Peyer's patch (tissue), 4 donors: Measurements from ENCODE around the gene ASAP3. TPM values are rescaled to one million over a fixed set of nuclear protein-coding genes. Genes with fewer than 3 reads are reported as not detected.
"Not testable (repeated sequence)": the region's sequence is repeated elsewhere in the genome, so short reads cannot be mapped to it uniquely, and the experiment has no call there.

Source experiments
- DNase-seq, 3 donors: peaks; one replicate each; pipeline ENCODE4 v3.0.0-alpha.2; 2017 to 2019
- H3K27ac ChIP-seq, 4 donors: fragments of 200-600 bp; sonication (generic); one replicate each; pipeline ENCODE4 v1.5.1; 2016 to 2019
- H3K27me3 ChIP-seq, 2 donors: fragments of 200-600 bp; sonication (generic); one replicate each; pipeline ENCODE4 v1.5.1; 2019
- H3K36me3 ChIP-seq, 3 donors: fragments of 200-600 bp; sonication (generic); one replicate each; pipeline ENCODE4 v1.5.1; 2016 to 2019
- H3K4me1 ChIP-seq, 4 donors: fragments of 200-600 bp; sonication (generic); one replicate each; pipeline ENCODE4 v1.5.1; 2016 to 2019
- H3K4me3 ChIP-seq, 4 donors: fragments of 200-600 bp; sonication (generic); 1 replicate in 3 of 4; 2 replicates in 1 of 4; pipeline ENCODE4 v1.5.1; 2016 to 2019; ENCODE audit warnings: mild to moderate bottlenecking in 1 of 4
- H3K9me3 ChIP-seq, 4 donors: fragments of 200-600 bp; sonication (generic); one replicate each; pipeline ENCODE4 v1.5.1; 2016 to 2019; ENCODE audit warnings: mild to moderate bottlenecking in 1 of 4
- CTCF ChIP-seq, 6 experiments: fragments of 450-650 bp in 4 of 6; fragments of 200-600 bp in 2 of 6; sonication (generic) in 1 of 6; IDR thresholded peaks; one replicate each; pipeline ENCODE4 v1.5.1; 2017 to 2019; ENCODE audit warnings: antibody characterized with exemption in 6 of 6, mild to moderate bottlenecking in 3 of 6, moderate library complexity in 1 of 6
- POLR2A ChIP-seq, 2 donors: fragments of 450-650 bp; IDR thresholded peaks; one replicate each; pipeline ENCODE4 v1.5.1; 2017; ENCODE audit warnings: antibody characterized with exemption in 2 of 2, mild to moderate bottlenecking in 2 of 2, moderate library complexity in 2 of 2
- total RNA-seq, 4 donors: library from RNA; depleted of rRNA; stranded (reverse); fragments of >200 nt; gene quantifications; one replicate each; pipeline ENCODE4 v1.1.0, GENCODE V29; 2016

The ASAP3 gene
- total RNA-seq, 4 donors from 2014 or later, result 11.2 to 33.5 (median 25.8) TPM

DNA sequence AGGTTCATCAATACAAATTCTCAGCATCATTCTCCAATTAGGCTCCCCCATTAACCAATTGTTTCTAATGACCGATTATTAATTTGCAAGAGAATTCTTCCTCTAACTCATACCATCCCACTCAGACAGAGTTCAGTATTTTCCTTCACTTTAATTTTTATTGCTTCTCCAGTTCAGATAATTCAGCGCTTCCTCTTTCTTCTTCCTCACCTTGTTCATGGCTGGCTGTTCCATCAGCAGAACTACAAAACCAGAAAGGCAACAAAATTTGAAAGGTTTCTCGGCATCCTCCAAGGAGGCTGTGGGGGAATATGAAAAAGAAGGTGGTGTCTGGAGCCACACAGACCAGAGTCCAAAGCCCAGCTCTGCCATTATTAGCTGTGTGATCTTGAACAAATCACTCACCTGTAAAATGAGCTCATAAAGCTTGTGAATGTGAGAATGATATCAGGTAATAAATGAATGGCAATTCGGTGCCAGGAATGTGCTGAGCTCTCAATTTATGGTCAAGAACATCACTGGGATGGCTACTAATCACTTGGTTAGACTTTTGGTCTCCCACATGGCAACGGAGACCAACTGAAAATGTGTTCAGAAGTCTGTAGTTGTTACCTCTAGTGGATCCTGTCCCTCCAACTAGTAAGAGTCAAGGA, 102.6 kb downstream of the ASAP3 start:
- Histone ChIP-seq H3K9me3 (no peaks in the 10 kb centered on the region), H3K27me3 (no peaks in the 10 kb centered on the region), H3K27ac (peak overlapping the region in 2 of 4 donors; percentile 49 to 53), H3K4me3 (no peak overlapping the region), H3K4me1 (peaks cover 0 to 35% (median 0%) of the 10 kb centered on the region in 4 donors), H3K36me3 (no peaks in the 10 kb centered on the region)
- peak in 1 of 3 donors; percentile 70 for DNase-seq
- peak in 1 of 2 donors; percentile 22 for TF ChIP-seq POLR2A (IDR thresholded peaks at IDR 0.05)
- TF ChIP-seq CTCF (IDR thresholded peaks at IDR 0.05), result no peak

GRCh38 chr1:23380719-23381118, 103.3 kb downstream of the ASAP3 start:
- DNase-seq, result no peak
- Histone ChIP-seq H3K36me3 (no peaks in the 10 kb centered on the region), H3K4me1 (peaks cover 0 to 36% (median 0%) of the 10 kb centered on the region in 4 donors), H3K9me3 (no peaks in the 10 kb centered on the region), H3K27ac (peak overlapping the region in 2 of 4 donors; percentile 49 to 53), H3K4me3 (no peak overlapping the region), H3K27me3 (no peaks in the 10 kb centered on the region)
- no peak for TF ChIP-seq POLR2A (IDR thresholded peaks at IDR 0.05)
- no peak for TF ChIP-seq CTCF (IDR thresholded peaks at IDR 0.05)

GRCh38 chr1:23380236-23380635, 103.7 kb downstream of the ASAP3 start:
- DNase-seq, H3K4me3 ChIP-seq, H3K36me3 ChIP-seq, H3K9me3 ChIP-seq, H3K27me3 ChIP-seq: not testable (repeated sequence)
- Histone ChIP-seq H3K27ac (peak overlapping the region in 2 of 4 donors; percentile 49 to 53), H3K4me1 (peaks cover 0 to 32% (median 0%) of the 10 kb centered on the region in 4 donors)

Other genes starting within 250 kb of the ASAP3 start
- gene HNRNPR, start 139.9 kb downstream of the ASAP3 start, total RNA-seq, result 100 to 1,000 TPM in 1 of 4 donors, 10 to 100 TPM in 3; 39.4 to 122 (median 54.8) TPM
- gene ZNF436, start 114.3 kb downstream of the ASAP3 start, total RNA-seq, result 10 to 100 TPM; 11.2 to 13.3 (median 12.0) TPM
- gene TCEA3, start 59.4 kb downstream of the ASAP3 start, total RNA-seq, result 100 to 1,000 TPM in 2 of 4 donors, 10 to 100 TPM in 2; 64.6 to 125 (median 104) TPM
- 10 to 100 TPM in 3 of 4 donors, 1 to 10 TPM in 1; 6.8 to 16.4 (median 13.6) TPM for gene E2F2, start 47.1 kb upstream of the ASAP3 start, total RNA-seq
- 100 to 1,000 TPM; 121 to 224 (median 167) TPM for gene ID3, start 75.3 kb upstream of the ASAP3 start, total RNA-seq
- gene RPL11, start 207.6 kb upstream of the ASAP3 start, total RNA-seq, result 100 to 1,000 TPM; 339 to 882 (median 437) TPM